Fibroblast of mammary gland (primary cell): ENCODE data around the gene ANAPC1.
"Not testable (repeated sequence)": the region's sequence is repeated elsewhere in the genome, so short reads cannot be mapped to it uniquely, and the experiment has no call there.

Source experiments
- DNase-seq: peaks from one replicate; pipeline ENCODE4 v3.0.0-alpha.2; 2010; ENCODE audit warnings: low read depth
- H3K4me3 ChIP-seq: 2 replicates; pipeline ENCODE4 v1.5.1; 2011; ENCODE audit warnings: low read depth, mild to moderate bottlenecking, low read length, moderate library complexity; ENCODE audit not compliant: control insufficient read depth
- CTCF ChIP-seq: conservative IDR thresholded peaks from 2 replicates; pipeline ENCODE4 v1.5.1; 2011; ENCODE audit warnings: low read depth, low read length, inconsistent platforms; ENCODE audit not compliant: control insufficient read depth, insufficient read depth

Gene ANAPC1

DNA sequence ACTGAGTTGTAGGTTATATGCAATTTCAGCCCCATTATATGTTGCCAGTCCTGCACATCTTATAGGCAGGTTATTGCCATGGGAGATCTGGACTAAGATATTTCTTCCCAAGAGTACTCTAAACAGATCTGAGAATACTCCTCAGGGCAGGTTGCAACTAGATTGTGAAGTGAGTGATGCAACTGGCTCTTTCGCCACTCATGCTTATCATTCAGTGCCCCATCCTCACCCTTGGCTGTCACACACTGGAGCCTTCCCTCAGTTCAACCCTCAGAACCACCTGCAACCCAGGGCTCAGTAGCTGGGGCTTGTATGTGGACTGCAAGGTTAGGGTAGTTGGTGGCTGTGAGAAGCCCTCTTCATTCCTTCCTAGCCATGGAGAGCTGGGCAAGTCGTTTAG lies 28.6 kb upstream of the ANAPC1 start:
- no peak overlapping the region for H3K4me3 ChIP-seq
- DNase-seq = no peak
- no peak for TF ChIP-seq CTCF

DNA sequence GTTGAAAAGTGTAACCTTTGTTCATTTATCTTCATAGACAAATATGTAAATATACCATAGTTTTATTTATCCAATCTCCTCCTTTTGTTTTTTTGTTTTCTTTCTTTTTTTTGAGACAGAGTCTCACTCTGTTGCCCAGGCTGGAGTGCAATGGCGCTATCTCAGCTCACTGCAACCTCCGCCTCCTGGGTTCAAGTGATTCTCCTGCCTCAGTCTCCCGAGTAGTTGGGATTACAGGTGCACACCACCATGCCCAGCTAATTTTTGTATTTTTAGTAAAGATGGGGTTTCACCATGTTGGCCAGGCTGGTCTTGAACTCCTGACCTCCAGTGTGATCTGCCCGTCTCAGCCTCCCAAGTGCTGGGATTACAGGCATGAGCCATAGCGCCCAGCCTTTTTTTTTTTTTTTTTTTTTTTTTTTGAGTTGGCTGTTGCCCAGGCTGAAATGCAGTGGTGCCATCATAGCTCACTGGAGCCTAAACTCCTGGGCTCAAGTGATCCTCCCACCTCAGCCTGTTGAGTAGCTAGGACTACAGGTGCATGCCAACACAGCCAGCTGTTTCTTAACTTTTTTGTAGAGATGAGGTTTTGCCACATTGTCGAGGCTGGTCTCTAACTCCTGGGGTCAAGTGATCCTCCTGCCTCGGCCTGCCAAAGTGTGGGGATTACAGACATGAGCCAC lies 27.4 kb upstream of the ANAPC1 start:
- not testable (repeated sequence) for DNase-seq

GRCh38 chr2:111910609-111911277 lies 26.8 kb upstream of the ANAPC1 start:
- no peak overlapping the region for H3K4me3 ChIP-seq
- DNase-seq = no peak
- TF ChIP-seq CTCF = no peak

More for the DNA sequence above, 27.4 kb upstream of the ANAPC1 start:
- H3K4me3 ChIP-seq = not testable (repeated sequence)

DNA sequence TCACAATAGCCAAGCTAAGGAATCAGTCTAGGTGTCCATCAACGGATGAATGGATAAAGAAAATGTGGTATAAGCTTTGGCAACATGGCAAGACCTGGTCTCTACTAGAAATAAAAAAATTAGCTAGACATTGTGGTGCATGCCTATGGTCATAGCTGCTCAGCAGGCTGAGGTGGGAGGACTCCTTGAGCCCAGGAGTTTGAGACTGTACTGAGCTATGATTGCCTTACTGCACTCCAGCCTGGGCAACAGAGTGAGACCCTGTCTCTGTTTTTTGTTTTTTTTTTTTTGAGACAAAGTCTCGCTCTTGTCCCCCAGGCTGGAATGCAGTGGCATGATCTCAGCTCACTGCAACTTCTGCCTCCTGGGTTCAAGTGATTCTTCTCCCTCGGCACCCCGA lies 26.0 kb upstream of the ANAPC1 start:
- DNase-seq, H3K4me3 ChIP-seq: not testable (repeated sequence)

- TF ChIP-seq CTCF = no peak
Measured at GRCh38 chr2:111909079-111909478, 25.1 kb upstream of the ANAPC1 start.

GRCh38 chr2:111908578-111908977 lies 24.6 kb upstream of the ANAPC1 start:
- H3K4me3 ChIP-seq = no peak overlapping the region
- no peak for DNase-seq
- TF ChIP-seq CTCF = no peak

More at GRCh38 chr2:111909079-111909478, 25.1 kb upstream of the ANAPC1 start:
- DNase-seq = no peak
- H3K4me3 ChIP-seq = no peak overlapping the region

GRCh38 chr2:111905990-111906735 lies 22.2 kb upstream of the ANAPC1 start:
- no peak for TF ChIP-seq CTCF
- DNase-seq = no peak
- no peak overlapping the region for H3K4me3 ChIP-seq

- not testable (repeated sequence) for H3K4me3 ChIP-seq, DNase-seq
Measured at GRCh38 chr2:111905475-111905869, 21.5 kb upstream of the ANAPC1 start.
